H1 (cell line): ENCODE data around the gene ASB7. TPM values are rescaled to one million over a fixed set of nuclear protein-coding genes. Genes with fewer than 3 reads are reported as not detected.

ENCODE experiments used
- ASH2L ChIP-seq: fragments of 200-600, 300-600 bp; sonication (generic); IDR thresholded peaks from one replicate; pipeline ENCODE4 v1.7.1; 2017; ENCODE audit warnings: low read length
- E2F6 ChIP-seq: IDR thresholded peaks from 2 replicates; pipeline ENCODE4 v1.6.1; 2012; ENCODE audit warnings: inconsistent platforms
- EGR1 ChIP-seq: IDR thresholded peaks from 2 replicates; pipeline ENCODE4 v1.6.1; 2011; ENCODE audit warnings: low read depth, low read length, borderline replicate concordance
- SIN3A ChIP-seq, 2 experiments: IDR thresholded peaks in 1 of 2; conservative IDR thresholded peaks in 1 of 2; 2 replicates each; pipeline ENCODE4 v1.6.1; 2011 to 2012; ENCODE audit warnings: low read length in 2 of 2, improper control_type of control experiment in 1 of 2, low read depth in 1 of 2, mild to moderate bottlenecking in 1 of 2
- USF2 ChIP-seq: IDR thresholded peaks from 2 replicates; pipeline ENCODE4 v1.6.1; 2011; ENCODE audit warnings: low read length, improper control_type of control experiment
- polyA plus RNA-seq, 7 experiments: library from polyadenylated mRNA; depleted of rRNA in 3 of 7; stranded (reverse) in 5 of 7; unstranded in 2 of 7; fragments of >200 nt in 5 of 7; fragments of 200-250 nt in 2 of 7; gene quantifications; 1 replicate in 5 of 7; 2 replicates in 1 of 7; 4 replicates in 1 of 7; pipeline versions ENCODE4 v1.2.1 to v1.2.3, GENCODE V29; 2011 to 2013; ENCODE audit warnings: missing spikeins in 2 of 7, mixed read lengths in 2 of 7
- total RNA-seq: library from RNA; stranded (reverse); fragmentation: NEBNext Ultra II Directional; extraction: Animal tissue kit (Norgen Biotek cat#: 25700); gene quantifications from 2 replicates; pipeline ENCODE4 v1.2.1, GENCODE V29; 2021

The ASB7 gene
- total and polyA plus RNA-seq, 2 of the 8 experiments (the other 6 are each of a cell fraction or from before 2014, with no cell fraction given) = 5.2 to 12.8 TPM

GRCh38 chr15:100691321-100691720, 88.9 kb downstream of the ASB7 start (continued):
- TF ChIP-seq E2F6 (no peak), USF2 (no peak), ASH2L (no peak), EGR1 (no peak), SIN3A (conservative IDR thresholded peaks at IDR 0.05 in 1 of 2, IDR thresholded peaks at IDR 0.05 in 1 of 2; ENCODE audit: low read depth in 1 of 2, low read length in 2 of 2) (no peak)
